ENCODE data around the gene CCDC146.
A peak's percentile ranks its signal among the peaks of the same experiment; 100 is the strongest.

CCDC146 gene

GRCh38 chr7:77185866-77186265 lies 63.5 kb downstream of the CCDC146 start:
- H3K27me3 ChIP-seq (ENCODE audit: control insufficient read depth, insufficient read depth, low read length) = no peaks in the 10 kb centered on the region
- no peak overlapping the region for H3K4me3 ChIP-seq (ENCODE audit: low read length)
- peaks cover 10% of the 10 kb centered on the region for H3K4me1 ChIP-seq (ENCODE audit: control insufficient read depth, insufficient read depth, low read length)

GRCh38 chr7:77188731-77189437 lies 66.5 kb downstream of the CCDC146 start:
- Histone ChIP-seq H3K36me3 (ENCODE audit: control insufficient read depth, insufficient read depth, low read length) (no peaks in the 10 kb centered on the region), H3K4me1 (ENCODE audit: control insufficient read depth, insufficient read depth, low read length) (no peaks in the 10 kb centered on the region), H3K9ac (ENCODE audit: low read length) (no peak overlapping the region), H3K4me3 (ENCODE audit: low read length) (no peak overlapping the region), H3K27me3 (ENCODE audit: control insufficient read depth, insufficient read depth, low read length) (no peaks in the 10 kb centered on the region), H3K9me3 (ENCODE audit: control insufficient read depth, low read length) (no peaks in the 10 kb centered on the region)

More at GRCh38 chr7:77185866-77186265, 63.5 kb downstream of the CCDC146 start:
- Histone ChIP-seq H3K9me3 (ENCODE audit: control insufficient read depth, low read length) (no peaks in the 10 kb centered on the region), H3K9ac (ENCODE audit: low read length) (no peak overlapping the region), H3K36me3 (ENCODE audit: control insufficient read depth, insufficient read depth, low read length) (no peaks in the 10 kb centered on the region)

GRCh38 chr7:77197141-77197540 lies 74.7 kb downstream of the CCDC146 start:
- peaks cover 6% of the 10 kb centered on the region for H3K27me3 ChIP-seq (ENCODE audit: control insufficient read depth, insufficient read depth, low read length)
- no peak overlapping the region for H3K4me3 ChIP-seq (ENCODE audit: low read length)
- peaks cover 9% of the 10 kb centered on the region for H3K4me1 ChIP-seq (ENCODE audit: control insufficient read depth, insufficient read depth, low read length)
- no peaks in the 10 kb centered on the region for H3K36me3 ChIP-seq (ENCODE audit: control insufficient read depth, insufficient read depth, low read length)
- no peak overlapping the region for H3K9ac ChIP-seq (ENCODE audit: low read length)
- no peaks in the 10 kb centered on the region for H3K9me3 ChIP-seq (ENCODE audit: control insufficient read depth, low read length)

GRCh38 chr7:77199013-77199966 lies 76.9 kb downstream of the CCDC146 start, which contains the start of gene FGL2:
Gene FGL2 (minus strand): TSS chr7:77199819. CDS start chr7:77199793, 26 bp downstream.
- Histone ChIP-seq H3K9me3 (ENCODE audit: control insufficient read depth, low read length) (no peaks in the 10 kb centered on the region), H3K4me1 (ENCODE audit: control insufficient read depth, insufficient read depth, low read length) (peaks cover 12% of the 10 kb centered on the region), H3K4me3 (ENCODE audit: low read length) (peak within 1 kb of the TSS; percentile 17), H3K9ac (ENCODE audit: low read length) (peak within 1 kb of the TSS; percentile 51), H3K36me3 (ENCODE audit: control insufficient read depth, insufficient read depth, low read length) (no peaks in the 10 kb centered on the region), H3K27me3 (ENCODE audit: control insufficient read depth, insufficient read depth, low read length) (peaks cover 6% of the 10 kb centered on the region)

GRCh38 chr7:77200542-77200941 lies 78.1 kb downstream of the CCDC146 start:
- Histone ChIP-seq H3K4me3 (ENCODE audit: low read length) (no peak overlapping the region), H3K4me1 (ENCODE audit: control insufficient read depth, insufficient read depth, low read length) (peaks cover 12% of the 10 kb centered on the region), H3K9me3 (ENCODE audit: control insufficient read depth, low read length) (no peaks in the 10 kb centered on the region), H3K27me3 (ENCODE audit: control insufficient read depth, insufficient read depth, low read length) (peaks cover 6% of the 10 kb centered on the region), H3K9ac (ENCODE audit: low read length) (no peak overlapping the region), H3K36me3 (ENCODE audit: control insufficient read depth, insufficient read depth, low read length) (no peaks in the 10 kb centered on the region)

- Histone ChIP-seq H3K27me3 (ENCODE audit: control insufficient read depth, insufficient read depth, low read length) (peaks cover 6% of the 10 kb centered on the region), H3K36me3 (ENCODE audit: control insufficient read depth, insufficient read depth, low read length) (no peaks in the 10 kb centered on the region), H3K4me3 (ENCODE audit: low read length) (no peak overlapping the region), H3K9me3 (ENCODE audit: control insufficient read depth, low read length) (no peaks in the 10 kb centered on the region), H3K9ac (ENCODE audit: low read length) (no peak overlapping the region), H3K4me1 (ENCODE audit: control insufficient read depth, insufficient read depth, low read length) (peaks cover 12% of the 10 kb centered on the region)
Measured at GRCh38 chr7:77202481-77202976, 80.1 kb downstream of the CCDC146 start.

GRCh38 chr7:77205706-77206105 lies 83.3 kb downstream of the CCDC146 start:
- no peaks in the 10 kb centered on the region for H3K27me3 ChIP-seq (ENCODE audit: control insufficient read depth, insufficient read depth, low read length)
- no peak overlapping the region for H3K9ac ChIP-seq (ENCODE audit: low read length)
- peaks cover 9% of the 10 kb centered on the region for H3K9me3 ChIP-seq (ENCODE audit: control insufficient read depth, low read length)
- peaks cover 3% of the 10 kb centered on the region for H3K4me1 ChIP-seq (ENCODE audit: control insufficient read depth, insufficient read depth, low read length)
- H3K36me3 ChIP-seq (ENCODE audit: control insufficient read depth, insufficient read depth, low read length) = no peaks in the 10 kb centered on the region
- H3K4me3 ChIP-seq (ENCODE audit: low read length) = no peak overlapping the region

GRCh38 chr7:77208416-77208815 lies 86.0 kb downstream of the CCDC146 start:
- H3K9ac ChIP-seq (ENCODE audit: low read length) = no peak overlapping the region
- H3K4me3 ChIP-seq (ENCODE audit: low read length) = no peak overlapping the region
- no peaks in the 10 kb centered on the region for H3K36me3 ChIP-seq (ENCODE audit: control insufficient read depth, insufficient read depth, low read length)
- peaks cover 9% of the 10 kb centered on the region for H3K9me3 ChIP-seq (ENCODE audit: control insufficient read depth, low read length)
- H3K27me3 ChIP-seq (ENCODE audit: control insufficient read depth, insufficient read depth, low read length) = no peaks in the 10 kb centered on the region
- no peaks in the 10 kb centered on the region for H3K4me1 ChIP-seq (ENCODE audit: control insufficient read depth, insufficient read depth, low read length)

- peaks cover 9% of the 10 kb centered on the region for H3K9me3 ChIP-seq (ENCODE audit: control insufficient read depth, low read length)
- no peaks in the 10 kb centered on the region for H3K36me3 ChIP-seq (ENCODE audit: control insufficient read depth, insufficient read depth, low read length)
Measured at GRCh38 chr7:77209479-77210139, 87.2 kb downstream of the CCDC146 start.

GRCh38 chr7:77216181-77216845 lies 93.9 kb downstream of the CCDC146 start:
- H3K27me3 ChIP-seq (ENCODE audit: control insufficient read depth, insufficient read depth, low read length) = no peaks in the 10 kb centered on the region
- no peaks in the 10 kb centered on the region for H3K9me3 ChIP-seq (ENCODE audit: control insufficient read depth, low read length)
- no peak overlapping the region for H3K9ac ChIP-seq (ENCODE audit: low read length)
- H3K36me3 ChIP-seq (ENCODE audit: control insufficient read depth, insufficient read depth, low read length) = no peaks in the 10 kb centered on the region
- H3K4me3 ChIP-seq (ENCODE audit: low read length) = no peak overlapping the region
- H3K4me1 ChIP-seq (ENCODE audit: control insufficient read depth, insufficient read depth, low read length) = peaks cover 3% of the 10 kb centered on the region

More at GRCh38 chr7:77209479-77210139, 87.2 kb downstream of the CCDC146 start:
- no peaks in the 10 kb centered on the region for H3K4me1 ChIP-seq (ENCODE audit: control insufficient read depth, insufficient read depth, low read length)
- H3K27me3 ChIP-seq (ENCODE audit: control insufficient read depth, insufficient read depth, low read length) = no peaks in the 10 kb centered on the region
- H3K4me3 ChIP-seq (ENCODE audit: low read length) = no peak overlapping the region
- no peak overlapping the region for H3K9ac ChIP-seq (ENCODE audit: low read length)

GRCh38 chr7:77217474-77218185 lies 95.2 kb downstream of the CCDC146 start:
- H3K4me3 ChIP-seq (ENCODE audit: low read length) = no peak overlapping the region
- no peaks in the 10 kb centered on the region for H3K36me3 ChIP-seq (ENCODE audit: control insufficient read depth, insufficient read depth, low read length)
- H3K27me3 ChIP-seq (ENCODE audit: control insufficient read depth, insufficient read depth, low read length) = no peaks in the 10 kb centered on the region

More at GRCh38 chr7:77217474-77218185, 95.2 kb downstream of the CCDC146 start:
- peaks cover 3% of the 10 kb centered on the region for H3K4me1 ChIP-seq (ENCODE audit: control insufficient read depth, insufficient read depth, low read length)
- no peaks in the 10 kb centered on the region for H3K9me3 ChIP-seq (ENCODE audit: control insufficient read depth, low read length)
- no peak overlapping the region for H3K9ac ChIP-seq (ENCODE audit: low read length)
